Ammon's horn (tissue), 1 donor: ENCODE data around the gene TNFRSF17.
"Not testable (repeated sequence)": the region's sequence is repeated elsewhere in the genome, so short reads cannot be mapped to it uniquely, and the experiment has no call there.

Experiments
- DNase-seq: peaks from one replicate; pipeline ENCODE4 v3.0.0-alpha.2; 2016; ENCODE audit warnings: low spot score

Gene TNFRSF17

GRCh38 chr16:11970292-11970691 is 5.3 kb downstream of the TNFRSF17 start:
- DNase-seq: not testable (repeated sequence)

- DNase-seq: no peak
Observed at GRCh38 chr16:11972128-11972527, 7.1 kb downstream of the TNFRSF17 start.

- no peak for DNase-seq
Observed at GRCh38 chr16:11973070-11973469, 8.1 kb downstream of the TNFRSF17 start.

- DNase-seq: no peak
Observed at GRCh38 chr16:11976850-11977375, 11.9 kb downstream of the TNFRSF17 start.

- DNase-seq: peak; percentile 15
Observed at GRCh38 chr16:11977376-11978041, 12.5 kb downstream of the TNFRSF17 start.

- DNase-seq: no peak
Observed at GRCh38 chr16:11978080-11978479, 13.1 kb downstream of the TNFRSF17 start.

GRCh38 chr16:11979013-11979672 is 14.1 kb downstream of the TNFRSF17 start:
- no peak for DNase-seq

GRCh38 chr16:11980136-11980844 is 15.3 kb downstream of the TNFRSF17 start:
- no peak for DNase-seq

- DNase-seq: no peak
Observed at GRCh38 chr16:11985250-11985649, 20.2 kb downstream of the TNFRSF17 start.

GRCh38 chr16:11986521-11987057 is 21.6 kb downstream of the TNFRSF17 start:
- DNase-seq: no peak

- no peak for DNase-seq
Observed at GRCh38 chr16:11988258-11988978, 23.4 kb downstream of the TNFRSF17 start.

- no peak for DNase-seq
Observed at GRCh38 chr16:11990702-11991390, 25.8 kb downstream of the TNFRSF17 start.

GRCh38 chr16:11992008-11992584 is 27.1 kb downstream of the TNFRSF17 start:
- no peak for DNase-seq

- DNase-seq: no peak
Observed at GRCh38 chr16:11992586-11993524, 27.8 kb downstream of the TNFRSF17 start.

GRCh38 chr16:11994143-11995119 is 29.4 kb downstream of the TNFRSF17 start:
- DNase-seq: peak; percentile 87

- DNase-seq: no peak
Observed at GRCh38 chr16:11996433-11997330, 31.7 kb downstream of the TNFRSF17 start.

GRCh38 chr16:12000032-12000431 is 35.0 kb downstream of the TNFRSF17 start:
- DNase-seq: peak; percentile 14
